Skin of body (tissue), 2 donors: ENCODE measurements around the gene GALNT10. TPM values are rescaled to one million over a fixed set of nuclear protein-coding genes. Genes with fewer than 3 reads are reported as not detected.
"Not testable (repeated sequence)": the region's sequence is repeated elsewhere in the genome, so short reads cannot be mapped to it uniquely, and the experiment has no call there.

ENCODE experiments used
- DNase-seq: peaks from one replicate; lab custom pipeline; 2025; lab: John Stamatoyannopoulos, UW
- total RNA-seq: library from RNA; depleted of rRNA; stranded (reverse); fragments of >200 nt; gene quantifications from one replicate; pipeline ENCODE4 v1.2.3, GENCODE V29; 2014

The GALNT10 gene
- total RNA-seq, result 6.9 TPM

- DNase-seq, result peak; percentile 21
Observed at GRCh38 chr5:154190595-154191304, at the start of gene GALNT10. Gene GALNT10 (plus strand): TSS chr5:154190733. CDS start chr5:154190867, 134 bp downstream.

- DNase-seq, result no peak
Observed at GRCh38 chr5:154141745-154142221, 48.8 kb upstream of the GALNT10 start.

- no peak for DNase-seq
Observed at GRCh38 chr5:154143211-154143641, 47.3 kb upstream of the GALNT10 start.

GRCh38 chr5:154145268-154145667 is 45.3 kb upstream of the GALNT10 start:
- no peak for DNase-seq

GRCh38 chr5:154146409-154146808 is 44.1 kb upstream of the GALNT10 start:
- no peak for DNase-seq

DNA sequence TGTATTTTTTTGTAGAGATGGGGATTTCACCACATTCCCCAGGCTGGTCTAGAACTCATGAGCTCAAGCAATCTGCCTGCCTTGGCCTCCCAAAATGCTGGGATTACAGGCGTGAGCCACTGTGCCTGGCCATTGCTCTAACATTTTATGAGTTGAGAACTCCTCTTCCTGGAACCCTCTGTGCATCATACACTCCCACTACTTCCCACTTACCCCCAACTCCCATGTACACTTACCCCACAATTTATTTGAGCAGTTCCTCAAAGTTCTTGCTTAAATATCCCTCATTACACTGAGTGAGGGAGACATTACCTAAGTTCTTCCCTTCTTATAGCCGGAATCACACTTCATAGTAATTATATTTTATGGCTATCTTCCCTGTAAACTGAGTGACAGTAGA is 42.9 kb upstream of the GALNT10 start:
- DNase-seq, result no peak

- DNase-seq, result not testable (repeated sequence)
Observed at GRCh38 chr5:154150471-154150870, 40.1 kb upstream of the GALNT10 start.

DNA sequence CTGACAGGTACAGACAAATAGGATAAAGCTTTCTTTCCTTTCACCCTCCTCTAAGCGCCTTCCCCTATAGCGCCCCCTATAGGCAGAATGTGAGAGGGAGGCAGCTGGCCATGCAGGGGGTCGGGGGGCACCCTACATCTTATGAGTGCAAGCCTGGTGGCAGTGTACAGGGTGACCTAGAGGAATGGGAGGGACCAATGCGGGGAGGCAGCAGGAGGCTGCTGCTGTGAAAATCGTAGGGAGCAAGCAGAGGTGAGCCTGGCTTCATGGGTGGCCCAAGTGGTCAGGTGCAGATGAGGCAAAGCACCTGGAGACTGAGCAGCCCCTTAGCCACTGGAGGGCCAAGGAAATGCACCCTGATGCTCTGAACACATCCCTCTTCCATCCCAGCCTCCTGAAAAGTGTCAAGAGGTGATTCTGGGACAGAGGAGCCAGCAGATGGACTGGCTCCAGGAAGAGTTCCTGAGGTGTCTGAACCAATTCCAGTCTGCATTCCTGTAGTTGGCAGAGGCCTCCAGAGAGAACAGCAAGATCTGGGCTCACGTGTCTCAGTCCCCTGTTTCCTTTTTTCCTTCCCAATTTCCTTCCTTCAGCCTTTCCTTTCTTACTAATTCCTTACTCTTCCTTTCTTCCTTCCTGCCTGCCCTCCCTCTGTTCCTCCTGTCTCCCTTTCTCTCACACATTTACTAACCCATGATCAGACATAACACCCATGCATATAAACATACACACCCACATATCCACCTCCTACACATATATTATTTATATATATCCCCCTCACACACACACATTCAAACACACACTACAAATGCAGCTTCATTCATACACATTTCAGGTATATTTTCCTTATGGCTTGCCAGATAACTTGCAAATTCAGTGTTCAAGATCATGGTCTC is 32.8 kb upstream of the GALNT10 start:
- DNase-seq, result no peak

GRCh38 chr5:154158379-154158737 is 32.2 kb upstream of the GALNT10 start:
- DNase-seq, result no peak

- no peak for DNase-seq
Observed at GRCh38 chr5:154159343-154159742, 31.2 kb upstream of the GALNT10 start.

DNA sequence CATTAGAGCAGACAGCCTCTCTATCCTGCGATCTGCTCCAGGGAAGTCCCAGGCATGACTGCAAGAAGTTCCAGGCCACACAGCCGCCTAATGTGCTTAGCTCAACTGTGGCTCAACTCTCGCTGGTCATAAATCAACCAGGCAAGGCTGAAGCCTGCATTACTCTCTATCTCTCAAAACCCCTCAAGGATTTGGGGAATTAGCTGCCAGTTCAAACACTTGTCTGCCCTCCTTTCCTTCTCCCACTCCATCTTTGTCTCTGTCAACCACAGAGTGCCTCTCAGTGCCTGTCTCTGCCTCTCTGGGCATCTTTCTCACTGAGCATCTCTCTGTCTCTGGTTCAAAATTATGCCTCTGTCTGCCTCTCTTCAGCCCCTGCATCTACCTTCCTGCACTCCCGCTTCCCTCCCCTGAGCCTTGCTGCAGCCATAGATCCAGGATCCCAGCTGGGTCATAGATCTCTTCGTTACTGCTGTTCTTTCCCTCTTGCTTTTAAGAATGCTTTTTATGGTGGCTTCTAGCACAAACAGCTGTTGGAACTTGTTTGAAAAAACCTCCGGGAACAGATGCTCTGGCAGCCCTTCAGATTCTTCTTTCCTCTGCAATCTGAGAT is 27.9 kb upstream of the GALNT10 start:
- DNase-seq, result peak; percentile 78

GRCh38 chr5:154163327-154164248 is 26.9 kb upstream of the GALNT10 start:
- no peak for DNase-seq

DNA sequence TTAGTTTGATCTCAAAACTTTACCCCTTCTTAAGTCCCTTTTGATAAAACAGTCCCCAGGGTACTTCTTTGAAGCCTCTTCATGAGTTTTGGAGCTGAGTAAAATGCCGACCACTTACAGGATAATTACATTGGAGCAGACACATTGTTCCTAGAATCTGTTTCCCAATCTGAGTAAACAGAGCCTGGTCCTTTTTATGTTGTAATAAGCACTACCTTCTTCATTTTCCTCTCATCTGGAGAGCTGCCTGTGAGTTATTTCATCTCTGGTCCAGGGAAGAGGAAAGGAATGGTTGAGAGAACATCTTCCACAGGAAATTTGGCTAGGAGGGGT is 26.3 kb upstream of the GALNT10 start:
- DNase-seq, result no peak

- DNase-seq, result no peak
Observed at GRCh38 chr5:154165886-154166285, 24.6 kb upstream of the GALNT10 start.

DNA sequence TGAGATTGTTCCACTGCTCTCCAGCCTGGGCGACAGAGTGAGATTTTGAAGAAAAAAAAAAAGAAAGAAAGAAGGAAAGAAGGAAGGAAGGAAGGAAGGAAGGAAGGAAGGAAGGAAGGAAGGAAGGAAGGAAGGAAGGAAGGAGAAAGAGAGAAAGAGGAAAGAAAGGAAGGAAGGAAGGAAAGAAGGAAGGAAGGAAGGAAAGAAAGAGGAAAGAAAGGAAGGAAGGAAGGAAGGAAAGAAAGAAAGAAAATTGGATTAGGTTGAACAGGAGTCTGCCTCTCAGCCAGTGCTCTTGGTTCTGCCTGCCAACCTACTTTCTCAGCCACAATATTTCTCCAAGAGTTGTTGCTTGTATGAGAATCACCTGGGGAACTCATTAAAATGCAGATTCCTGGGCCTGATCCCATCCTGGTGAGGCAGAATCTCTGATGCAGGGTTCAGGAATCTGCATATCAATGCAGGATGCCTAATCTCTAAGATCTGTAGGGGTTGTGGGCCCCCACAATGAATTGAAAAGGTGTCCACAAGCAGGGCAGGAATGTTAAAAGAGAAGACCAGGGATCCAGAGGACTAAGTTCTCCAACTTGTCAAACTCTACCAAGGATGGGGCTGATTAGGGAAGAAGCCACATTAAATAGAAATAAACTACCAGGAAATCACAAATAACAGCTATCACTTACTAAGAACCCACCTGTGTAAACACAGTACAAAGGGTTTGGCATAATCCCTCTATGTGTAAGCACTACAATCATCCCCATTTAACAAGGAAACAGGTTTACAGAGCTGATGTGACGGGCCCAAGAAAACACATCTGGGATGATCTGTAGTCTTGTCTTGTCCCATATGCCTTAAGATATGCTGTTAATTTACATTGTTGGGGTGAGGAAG is 23.4 kb upstream of the GALNT10 start:
- DNase-seq, result no peak

DNA sequence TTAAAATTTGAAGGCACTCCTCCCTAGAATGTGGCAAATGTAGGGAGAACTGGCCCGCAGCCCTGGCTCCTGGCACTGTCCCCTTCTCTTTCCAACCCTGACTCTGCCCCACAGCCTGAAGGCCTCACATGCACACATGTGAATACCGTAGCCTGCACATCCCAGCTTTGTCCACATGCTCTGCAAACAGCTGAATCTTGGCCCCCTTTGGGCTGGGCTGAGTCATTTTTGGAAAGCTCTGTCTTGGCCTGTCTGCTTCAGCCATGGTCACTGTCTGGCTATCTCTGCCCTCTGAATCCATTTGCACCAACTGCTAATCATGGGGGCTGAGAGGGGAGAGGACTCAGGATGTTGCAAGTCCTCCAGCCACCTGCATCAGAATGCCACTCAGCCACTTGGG is 22.1 kb upstream of the GALNT10 start:
- DNase-seq, result no peak

- DNase-seq, result no peak
Observed at GRCh38 chr5:154172785-154173184, 17.7 kb upstream of the GALNT10 start.

DNA sequence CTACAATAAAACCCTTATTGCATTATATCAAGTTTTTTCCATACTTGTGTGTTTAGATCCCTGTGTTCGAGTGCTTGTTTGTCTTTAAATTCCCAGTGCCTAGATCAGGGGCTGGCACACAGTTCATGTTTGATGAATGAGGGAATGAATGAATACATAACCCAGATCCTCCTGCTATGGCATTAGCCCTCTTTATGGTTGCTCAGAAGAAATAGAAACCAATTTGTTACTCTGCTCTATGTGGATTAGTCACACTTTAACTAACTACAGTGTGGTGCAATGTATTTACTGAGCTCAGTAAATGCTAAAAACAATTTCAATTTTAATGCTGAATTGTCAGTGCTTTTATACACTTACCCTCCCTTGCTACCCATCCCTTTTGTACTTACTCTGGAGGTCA is 16.4 kb upstream of the GALNT10 start:
- DNase-seq, result no peak

GRCh38 chr5:154176181-154176580 is 14.4 kb upstream of the GALNT10 start:
- no peak for DNase-seq

DNA sequence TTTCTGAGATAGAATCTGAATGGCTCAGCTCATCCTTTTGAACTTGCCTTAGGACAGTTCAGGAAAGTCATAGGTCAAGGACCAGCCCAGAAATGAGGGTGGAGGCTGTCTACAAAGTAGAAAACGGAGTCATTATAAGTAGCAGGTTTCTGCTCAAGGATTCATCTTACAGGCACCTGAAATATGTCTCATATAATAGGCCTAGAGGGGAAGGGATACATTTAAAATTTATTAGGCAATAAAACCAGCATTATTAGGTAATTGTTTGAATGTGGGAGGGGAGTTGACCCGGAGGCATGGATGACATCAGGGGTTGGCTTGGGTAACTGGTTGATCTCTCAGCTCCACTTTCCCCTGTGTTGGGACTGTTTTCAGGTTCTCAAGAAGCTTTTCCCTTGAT is 11.9 kb upstream of the GALNT10 start:
- DNase-seq, result no peak
